Measurements from ENCODE around the gene C12orf60. TPM values are rescaled to one million over a fixed set of nuclear protein-coding genes. Genes with fewer than 3 reads are reported as not detected.
"Not testable (repeated sequence)": the region's sequence is repeated elsewhere in the genome, so short reads cannot be mapped to it uniquely, and the experiment has no call there.

Gene C12orf60, protein sequence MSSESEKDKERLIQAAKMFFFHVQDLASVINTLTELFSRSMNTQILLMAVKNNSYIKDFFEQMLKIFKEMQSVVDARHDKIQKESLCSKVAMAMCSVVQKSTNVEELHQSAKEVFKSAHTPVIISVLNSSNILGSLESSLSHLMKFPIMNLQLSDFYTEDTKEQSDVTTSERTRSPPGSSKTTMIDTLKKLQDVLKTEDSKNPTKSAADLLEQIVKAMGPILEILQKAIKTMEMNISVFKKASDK
- 1.6 TPM for total RNA-seq

DNA sequence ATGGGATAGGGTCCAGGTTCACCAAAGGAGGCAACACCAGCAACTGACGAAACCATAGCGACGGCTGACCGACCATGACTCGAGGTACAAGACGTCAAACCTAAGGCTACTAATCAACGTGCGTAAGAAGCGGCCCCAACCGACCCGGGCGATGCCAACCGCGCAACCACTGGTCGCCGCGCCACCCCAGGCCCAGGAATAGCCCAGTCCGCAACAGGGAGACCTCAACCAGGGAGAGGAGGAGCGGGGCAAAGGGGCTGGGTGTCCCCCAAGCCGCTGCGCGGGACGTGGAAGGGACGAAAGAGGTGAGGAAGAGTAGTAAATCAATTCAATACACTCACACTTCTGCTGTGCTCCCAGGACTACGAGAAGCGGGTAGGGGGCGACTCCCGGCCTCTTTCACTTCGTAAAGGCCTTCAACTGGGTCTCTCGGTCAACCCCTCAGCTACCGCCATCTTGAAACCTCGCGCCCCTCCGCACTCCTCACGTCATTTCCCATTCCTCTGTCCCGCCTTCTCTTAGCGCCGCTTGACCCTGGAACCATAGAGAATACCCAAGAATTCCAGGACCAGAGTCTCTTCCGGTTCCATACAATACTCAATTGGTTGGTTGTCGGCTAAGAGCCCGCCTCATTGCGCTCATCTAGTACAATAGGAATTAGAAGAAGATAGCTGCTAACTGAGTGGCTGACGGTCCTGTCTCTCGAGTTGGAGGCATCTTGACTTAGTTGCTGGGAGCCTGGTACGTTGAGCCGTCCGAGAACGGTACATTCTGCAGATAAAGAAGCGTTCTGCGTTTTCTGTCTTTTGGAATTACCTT, at the start of gene C12orf60, which contains the start of gene WBP11:
C12orf60 (plus strand) TSS at position 660 of the 819 bp plus-strand sequence. CDS start 19,266 bp downstream, outside the sequence.
WBP11 (minus strand) TSS at position 468 of the 819 bp plus-strand sequence. CDS start 2,095 bp downstream, outside the sequence.
- FAIRE-seq (peak; percentile 98), DNase-seq (ENCODE audit: low spot score in 2 of 2) (peak; percentile 91)

DNA sequence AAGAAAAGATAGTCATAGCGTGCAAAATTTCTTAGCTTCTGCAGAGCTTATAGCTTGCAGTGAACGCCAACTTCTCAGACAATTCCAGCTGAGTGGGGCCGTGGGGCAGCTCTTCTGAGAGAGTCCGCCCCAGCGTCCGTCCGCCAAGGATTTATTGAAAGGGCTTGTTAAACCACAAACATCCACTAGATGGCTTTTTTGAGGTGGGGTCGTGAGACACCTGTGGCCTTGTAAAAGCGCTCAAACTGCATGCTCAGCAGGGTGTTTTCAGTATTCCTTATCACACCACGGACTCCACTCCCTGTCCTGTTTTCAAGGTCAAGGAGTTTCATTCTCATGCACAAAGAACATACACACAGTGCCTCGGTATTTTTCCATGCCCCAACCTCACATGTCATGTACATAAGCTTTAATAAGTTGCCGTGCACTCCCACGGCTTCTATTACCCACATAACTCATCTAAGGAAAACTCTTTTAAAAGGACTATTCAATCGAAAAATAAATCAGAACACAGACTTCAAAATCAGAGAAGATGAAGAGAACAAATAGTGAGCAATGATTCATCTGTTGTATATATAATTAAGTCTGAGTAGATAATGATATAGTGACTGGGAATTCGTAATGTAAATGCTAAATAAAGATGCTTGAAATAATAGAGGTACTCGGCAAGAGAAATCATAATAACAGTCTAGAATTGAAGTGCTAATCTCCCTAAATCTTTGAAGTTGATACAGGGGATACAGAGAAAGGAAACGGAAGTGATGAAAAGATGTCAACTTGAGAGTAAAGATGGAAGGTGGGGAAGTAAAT, 46.9 kb upstream of the C12orf60 start:
- DNase-seq (ENCODE audit: low spot score in 2 of 2) (no peak), FAIRE-seq (no peak)

DNA sequence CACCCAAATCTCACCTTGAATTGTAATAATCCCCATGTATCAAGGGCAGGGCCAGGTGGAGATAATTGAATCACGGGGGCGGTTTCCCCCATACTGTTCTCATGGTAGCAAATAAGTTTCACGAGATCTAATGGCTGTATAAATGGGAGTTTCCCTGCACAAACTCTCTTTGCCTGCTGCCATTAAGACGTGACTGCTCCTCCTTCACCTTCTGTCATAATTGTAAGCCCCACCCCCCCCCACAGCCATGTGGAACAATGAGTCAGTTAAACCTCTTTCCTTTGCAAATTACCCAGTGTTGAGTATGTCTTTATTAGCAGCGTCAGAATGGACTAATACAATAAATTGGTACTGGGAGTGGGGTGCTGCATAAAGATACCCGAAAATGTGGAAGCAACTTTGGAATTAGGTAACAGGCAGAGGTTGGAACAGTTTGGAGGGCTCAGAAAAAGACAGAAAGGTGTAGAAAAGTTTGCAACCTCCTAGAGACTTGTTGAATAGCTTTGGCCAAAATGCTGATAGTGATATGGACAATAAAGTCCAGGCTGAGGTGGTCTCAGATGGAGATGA, 43.7 kb upstream of the C12orf60 start:
- not testable (repeated sequence) for DNase-seq (ENCODE audit: low spot score in 2 of 2); FAIRE-seq

DNA sequence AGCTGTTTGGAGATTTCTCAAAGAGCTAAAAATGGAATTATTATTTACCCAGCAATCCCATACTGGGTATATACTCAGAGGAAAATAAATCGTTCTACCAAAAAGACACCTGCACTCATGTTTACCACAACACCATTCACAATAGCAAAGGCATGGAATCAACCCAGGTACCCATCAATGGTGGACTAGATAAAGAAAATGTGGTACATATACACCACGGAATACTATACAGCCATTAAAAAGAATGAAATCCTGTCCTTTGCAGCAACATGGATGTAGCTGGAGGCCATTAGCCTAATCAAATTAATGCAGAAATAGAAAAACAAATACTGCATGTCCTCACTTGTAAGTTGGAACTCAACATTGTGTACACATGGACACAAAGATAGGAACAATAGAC, 38.1 kb upstream of the C12orf60 start:
- no peak for DNase-seq (ENCODE audit: low spot score in 2 of 2)
- FAIRE-seq: no peak

DNA sequence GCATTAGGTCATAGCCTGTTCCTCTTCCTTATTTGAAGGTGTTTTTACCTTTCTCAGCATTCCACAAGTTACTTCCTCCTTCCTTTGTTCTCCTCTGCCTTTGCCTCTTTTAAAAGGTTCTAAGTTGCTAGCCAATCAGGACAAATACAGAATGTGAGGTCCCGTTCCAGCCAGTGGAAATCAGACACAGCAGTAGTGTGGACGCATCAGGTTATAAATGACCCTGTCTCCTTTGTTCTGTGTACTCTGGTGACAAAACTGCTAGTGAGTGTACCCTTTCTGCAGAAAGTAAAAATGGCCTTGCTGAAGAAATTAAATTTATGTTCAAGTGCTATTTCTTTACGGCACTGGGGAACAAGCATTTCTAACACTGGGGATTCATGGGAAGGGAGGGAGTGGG, 37.5 kb upstream of the C12orf60 start:
- not testable (repeated sequence) for DNase-seq (ENCODE audit: low spot score in 2 of 2); FAIRE-seq

DNA sequence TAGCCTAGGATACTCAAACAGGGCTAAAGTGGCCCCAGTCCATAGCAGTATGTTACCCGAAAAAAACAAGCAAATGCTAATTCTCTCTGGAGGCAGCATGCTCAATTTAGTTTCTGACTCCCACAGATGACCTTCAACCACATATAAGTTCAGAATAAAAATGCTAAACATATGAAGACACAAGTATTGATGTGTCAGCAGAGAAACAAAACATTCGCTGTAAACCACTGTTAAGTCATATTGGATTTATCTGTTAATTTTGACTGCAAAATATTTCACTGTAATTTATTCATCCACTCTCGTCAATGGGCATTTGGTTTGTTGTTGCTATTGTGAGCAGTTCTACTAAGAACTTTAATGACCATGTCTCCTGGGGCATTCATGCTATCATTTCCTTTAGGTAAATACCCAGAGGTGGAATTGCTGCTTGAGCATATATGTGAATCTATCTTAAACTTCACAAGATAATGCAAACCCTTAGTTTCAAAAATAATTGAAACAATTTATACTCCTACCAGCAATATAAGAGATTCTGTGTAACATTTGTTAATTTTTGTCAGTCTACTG, 36.7 kb upstream of the C12orf60 start:
- no peak for FAIRE-seq
- DNase-seq (ENCODE audit: low spot score in 2 of 2): no peak

DNA sequence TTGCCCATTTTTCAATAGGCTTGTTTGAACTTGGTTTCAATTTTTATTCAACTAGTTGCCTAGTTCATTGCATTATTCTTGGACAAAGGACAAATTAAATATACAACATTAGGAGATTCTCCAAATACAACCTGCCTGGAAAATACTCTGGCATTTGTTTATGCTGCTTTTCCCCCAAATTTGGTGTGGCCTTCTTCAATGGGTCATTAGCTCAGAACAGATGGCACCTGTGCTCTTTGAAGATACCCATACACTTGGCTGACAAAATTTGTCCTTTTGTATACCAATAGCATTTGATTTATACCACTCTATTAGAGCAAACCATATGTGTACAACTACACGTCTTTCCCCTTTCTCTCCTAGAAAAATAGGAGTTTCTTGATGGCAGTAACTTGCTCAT, 35.9 kb upstream of the C12orf60 start:
- FAIRE-seq: no peak
- no peak for DNase-seq (ENCODE audit: low spot score in 2 of 2)

DNA sequence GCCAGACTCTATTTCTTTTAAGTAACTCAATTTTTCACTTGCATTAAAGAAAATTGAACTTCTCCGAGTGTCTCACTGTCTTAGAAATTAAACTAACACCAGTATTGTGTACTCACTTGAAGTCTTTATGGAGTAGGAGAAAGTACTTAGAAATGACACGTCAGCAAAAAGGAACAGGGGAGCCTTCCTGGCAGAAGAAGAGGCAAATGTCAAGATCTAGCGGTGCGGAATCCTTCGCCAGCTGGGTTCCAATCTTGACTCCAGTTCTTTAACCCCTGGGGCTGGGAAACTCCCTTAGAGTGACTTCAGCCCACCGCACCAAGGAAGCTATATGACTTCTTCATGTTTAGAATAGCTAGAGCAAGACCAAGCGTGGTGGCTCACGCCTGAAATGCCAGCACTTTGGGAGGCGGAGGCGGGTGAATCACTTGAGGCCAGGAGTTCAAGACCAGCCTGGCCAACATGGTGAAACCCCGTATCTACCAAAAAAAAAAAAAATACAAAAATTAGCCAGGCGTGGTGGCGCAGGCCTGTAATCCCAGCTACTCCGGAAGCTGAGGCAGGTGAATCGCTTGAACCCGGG, 34.6 kb upstream of the C12orf60 start:
- FAIRE-seq (no peak), DNase-seq (ENCODE audit: low spot score in 2 of 2) (no peak)

DNA sequence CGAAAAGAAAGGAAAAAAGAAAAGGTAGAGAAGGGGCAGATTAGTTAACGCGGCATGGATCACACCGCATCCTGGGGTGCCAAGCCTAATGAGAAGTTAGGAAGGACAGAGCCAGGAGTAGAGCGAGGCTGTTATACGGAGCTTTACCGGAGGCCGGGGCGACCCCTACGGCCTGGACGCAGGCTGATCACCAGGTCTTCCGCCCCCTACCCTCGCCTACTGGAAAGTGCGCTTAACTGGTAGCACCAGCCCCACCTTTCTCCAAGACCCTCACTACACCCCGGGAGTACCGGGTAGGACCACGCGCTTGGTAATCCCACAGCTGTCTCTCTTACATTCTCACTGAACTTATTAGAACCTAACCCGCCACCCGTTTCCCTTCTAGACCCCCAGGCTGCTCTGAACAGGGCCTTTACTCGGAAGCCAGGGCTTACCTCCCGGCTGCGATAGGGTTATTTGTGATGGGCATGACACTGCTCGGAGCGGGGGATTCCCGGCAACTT, 34.0 kb upstream of the C12orf60 start:
- no peak for FAIRE-seq
- no peak for DNase-seq (ENCODE audit: low spot score in 2 of 2)

DNA sequence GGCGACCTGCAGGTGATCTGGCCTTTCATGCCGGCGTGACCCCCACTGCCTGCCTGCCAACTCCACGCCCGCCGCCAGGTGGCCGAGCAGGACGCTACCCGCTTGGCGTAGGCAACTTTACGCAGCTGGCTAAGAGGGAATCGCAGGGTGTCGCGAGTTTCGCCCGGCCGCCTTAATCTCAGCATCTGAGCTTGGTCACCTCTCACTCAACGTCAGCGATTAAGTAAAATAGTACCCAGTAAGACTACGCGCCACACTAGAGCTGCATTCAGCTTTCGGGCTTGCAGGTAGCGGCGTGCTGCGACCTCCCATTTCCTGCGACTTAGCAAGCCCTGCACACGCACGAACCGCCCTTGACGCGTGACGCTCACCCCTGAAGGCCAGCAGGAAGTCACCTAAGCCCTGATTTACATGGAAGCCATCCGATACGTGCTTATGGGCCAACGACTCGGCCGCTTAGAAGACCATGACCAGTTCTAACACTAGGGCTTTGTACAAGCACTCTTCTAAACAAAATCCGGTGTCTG, 33.4 kb upstream of the C12orf60 start:
- FAIRE-seq (no peak), DNase-seq (ENCODE audit: low spot score in 2 of 2) (peak in 1 of 2 donors; percentile 52)

DNA sequence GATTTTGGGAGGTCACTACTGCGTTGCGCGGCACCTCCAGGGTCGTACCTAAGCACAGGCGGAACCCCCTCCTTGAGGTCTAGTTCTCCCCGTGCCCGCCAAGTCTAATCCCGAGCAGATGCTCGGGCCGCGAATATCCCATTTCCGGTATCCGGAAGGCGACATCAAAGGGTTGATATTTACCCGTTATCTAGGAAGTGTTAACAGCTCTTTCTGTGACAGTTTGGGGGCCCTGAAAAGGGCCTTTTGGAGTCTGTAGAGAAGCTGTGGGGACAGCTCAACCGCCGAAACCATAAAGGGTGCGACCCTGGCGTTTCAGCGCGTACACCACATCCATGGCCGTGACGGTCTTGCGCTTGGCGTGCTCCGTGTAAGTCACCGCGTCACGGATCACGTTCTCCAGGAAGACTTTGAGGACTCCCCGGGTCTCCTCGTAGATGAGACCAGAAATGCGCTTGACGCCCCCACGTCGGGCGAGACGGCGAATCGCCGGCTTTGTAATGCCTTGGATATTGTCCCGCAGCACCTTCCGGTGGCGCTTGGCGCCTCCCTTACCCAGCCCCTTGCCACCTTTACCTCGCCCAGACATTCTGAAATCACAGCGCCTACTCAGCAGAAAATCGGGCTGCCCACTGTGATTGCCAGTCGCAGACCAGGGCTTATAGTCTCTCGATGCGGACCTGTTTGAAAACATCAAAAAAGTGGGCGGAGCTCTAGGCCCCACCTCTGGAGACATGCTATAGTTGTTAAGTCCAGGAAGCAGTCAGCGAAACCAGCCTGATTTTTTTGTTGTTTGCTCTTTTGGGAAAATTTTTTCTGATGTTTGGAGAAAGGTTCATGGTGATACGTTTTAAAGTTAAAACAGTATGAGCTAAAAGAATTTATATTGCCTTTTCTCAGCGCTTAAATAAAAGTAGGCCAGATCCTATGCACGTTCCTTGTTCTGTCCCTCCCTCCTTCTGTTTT, 32.7 kb upstream of the C12orf60 start:
- no peak for FAIRE-seq
- DNase-seq (ENCODE audit: low spot score in 2 of 2): peak; percentile 56 to 68

DNA sequence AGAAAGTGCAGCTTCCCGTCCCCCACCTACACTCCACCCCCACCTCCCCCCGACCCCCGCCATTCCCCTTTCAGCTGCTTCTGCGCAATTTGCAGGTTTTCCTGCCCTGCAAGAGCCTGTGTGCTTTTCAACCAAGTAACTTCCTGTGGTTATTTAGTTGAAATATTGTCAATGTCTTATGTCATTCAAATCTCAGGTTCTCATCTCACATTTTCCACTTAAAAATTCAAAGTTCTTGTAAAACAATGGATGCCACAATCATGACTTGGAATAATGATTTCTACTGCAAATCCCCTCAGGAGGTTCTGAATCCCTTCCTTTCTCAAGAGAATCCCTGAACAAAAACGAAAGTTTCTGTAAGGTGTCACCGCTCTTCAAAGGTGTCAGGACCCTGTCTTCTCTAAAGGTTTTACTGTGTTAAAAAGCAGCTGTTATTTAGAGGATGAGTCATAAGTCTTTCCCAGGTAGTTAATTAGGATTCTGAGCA, 31.8 kb upstream of the C12orf60 start:
- no peak for DNase-seq (ENCODE audit: low spot score in 2 of 2)
- no peak for FAIRE-seq

DNA sequence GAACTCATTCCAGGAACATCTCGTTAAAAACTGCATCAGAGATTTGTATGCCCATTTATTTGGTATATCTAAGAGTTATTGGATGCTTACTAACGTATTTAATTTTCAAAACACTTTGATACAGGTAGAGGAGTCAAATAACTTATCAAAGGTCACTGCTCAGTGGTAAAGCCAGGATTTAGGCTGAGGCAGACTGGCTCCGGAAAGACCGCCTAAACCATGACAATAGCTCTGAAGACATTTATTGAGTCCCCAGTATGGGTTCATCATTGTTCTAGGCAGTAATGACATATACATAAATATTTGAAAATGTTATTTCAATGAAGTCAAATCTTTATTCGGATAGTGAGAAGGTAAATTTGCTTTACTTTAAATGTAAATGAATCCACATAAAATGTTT, 30.5 kb upstream of the C12orf60 start:
- FAIRE-seq (no peak), DNase-seq (ENCODE audit: low spot score in 2 of 2) (no peak)

DNA sequence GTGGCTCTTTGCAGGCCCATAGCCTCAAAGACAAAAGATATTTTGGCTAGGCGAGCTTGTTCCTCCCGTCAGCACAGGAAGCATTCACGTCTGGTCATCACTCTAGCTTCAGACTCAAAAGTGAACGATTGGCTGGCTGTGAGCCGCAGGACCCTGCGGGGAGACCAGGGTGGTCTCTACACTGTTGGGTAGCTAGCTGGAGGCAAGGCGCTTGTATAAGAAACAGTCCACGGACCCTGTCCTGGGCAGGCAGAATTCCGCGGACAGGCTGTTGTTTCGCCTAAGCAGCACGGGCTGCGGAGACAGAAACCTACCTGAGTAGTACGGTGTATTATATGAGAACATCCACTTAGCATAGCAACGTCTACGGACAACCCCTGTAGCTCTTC, 29.8 kb upstream of the C12orf60 start:
- DNase-seq (ENCODE audit: low spot score in 2 of 2): no peak
- no peak for FAIRE-seq

DNA sequence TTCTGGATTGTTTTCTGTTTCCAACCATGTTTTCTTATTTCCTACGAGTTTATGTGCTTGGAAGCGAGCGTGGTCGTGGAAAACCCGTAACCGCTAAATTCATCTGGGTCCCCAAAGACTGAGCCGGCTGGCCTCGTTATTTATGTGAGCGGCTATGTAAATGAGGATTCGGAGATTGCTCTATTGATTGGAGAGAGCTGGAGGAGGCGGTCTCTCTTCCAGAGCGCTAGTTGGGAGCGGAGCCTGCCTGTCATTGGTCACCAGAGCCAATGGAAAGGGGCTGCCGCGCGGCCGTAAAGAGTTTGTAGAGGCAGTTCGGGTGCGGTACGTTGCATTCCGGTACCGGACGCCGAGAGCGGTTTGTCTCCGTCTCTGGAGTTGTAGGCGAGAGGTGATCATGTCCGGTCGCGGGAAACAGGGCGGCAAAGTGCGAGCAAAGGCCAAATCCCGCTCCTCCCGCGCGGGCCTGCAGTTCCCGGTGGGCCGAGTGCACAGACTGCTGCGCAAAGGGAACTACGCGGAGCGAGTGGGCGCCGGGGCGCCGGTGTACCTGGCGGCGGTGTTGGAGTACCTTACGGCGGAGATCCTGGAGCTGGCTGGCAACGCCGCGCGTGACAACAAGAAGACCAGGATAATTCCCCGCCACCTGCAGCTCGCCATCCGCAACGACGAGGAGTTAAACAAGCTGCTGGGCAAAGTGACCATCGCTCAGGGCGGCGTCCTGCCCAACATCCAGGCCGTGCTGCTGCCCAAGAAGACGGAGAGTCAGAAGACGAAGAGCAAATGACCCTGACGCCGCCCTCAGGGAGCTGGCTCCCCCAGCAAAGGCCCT, 29.2 kb upstream of the C12orf60 start:
- DNase-seq (ENCODE audit: low spot score in 2 of 2): peak; percentile 80 to 92
- peak; percentile 69 for FAIRE-seq

DNA sequence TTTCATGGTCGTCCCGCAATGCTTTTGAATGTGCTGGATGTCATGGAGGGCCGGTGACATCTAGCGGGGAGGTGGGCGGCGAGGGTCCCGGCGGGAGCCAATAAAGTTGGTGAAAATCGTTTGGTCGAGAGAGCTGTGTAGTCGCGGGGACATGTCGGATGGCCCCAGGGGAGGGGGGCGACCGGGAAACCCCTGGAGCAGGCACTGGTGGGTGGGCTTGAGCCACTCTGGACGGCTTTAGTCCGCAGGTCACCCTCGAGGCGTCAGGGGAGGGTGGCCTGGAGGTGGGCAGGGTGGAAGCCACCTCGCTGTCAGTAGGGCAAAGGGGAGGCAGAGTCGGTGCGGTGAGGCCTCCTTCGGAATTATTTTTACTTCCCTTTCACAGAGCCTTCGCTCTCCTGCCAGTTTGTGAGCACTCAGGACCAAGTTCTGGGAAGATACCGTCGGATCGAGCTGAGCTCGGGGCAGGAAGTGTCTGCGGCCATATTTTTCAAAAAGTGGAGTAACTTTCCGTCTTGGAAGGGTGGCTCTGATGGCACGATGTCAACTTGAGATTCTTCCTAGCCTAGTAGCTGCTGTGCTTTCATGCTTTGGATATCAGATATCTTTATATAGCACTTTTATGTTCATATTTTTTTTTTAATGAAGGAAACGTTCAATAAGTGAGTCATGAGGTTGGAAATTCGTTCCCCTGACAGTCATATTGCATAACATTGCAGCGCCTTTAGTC, 28.4 kb upstream of the C12orf60 start:
- FAIRE-seq (no peak), DNase-seq (ENCODE audit: low spot score in 2 of 2) (no peak)

DNA sequence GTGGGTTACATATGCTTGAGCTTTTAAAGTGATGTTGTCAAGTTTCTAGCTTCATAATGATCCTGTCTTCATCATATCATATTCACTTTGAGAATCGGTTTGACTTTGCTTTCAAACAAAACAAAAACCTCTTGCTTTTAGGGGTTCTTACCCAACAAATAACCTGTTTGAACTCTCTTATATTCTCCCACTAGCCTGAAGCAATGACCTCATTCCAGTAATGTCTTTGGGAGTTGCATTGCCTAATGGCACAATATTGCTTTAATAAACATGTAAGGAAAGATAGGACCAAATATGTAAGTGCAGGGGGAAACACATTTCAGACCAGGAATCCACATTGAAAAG, 27.9 kb upstream of the C12orf60 start:
- no peak for DNase-seq (ENCODE audit: low spot score in 2 of 2)
- no peak for FAIRE-seq
